Measurements from ENCODE around the gene AP4M1.

Gene AP4M1

DNA sequence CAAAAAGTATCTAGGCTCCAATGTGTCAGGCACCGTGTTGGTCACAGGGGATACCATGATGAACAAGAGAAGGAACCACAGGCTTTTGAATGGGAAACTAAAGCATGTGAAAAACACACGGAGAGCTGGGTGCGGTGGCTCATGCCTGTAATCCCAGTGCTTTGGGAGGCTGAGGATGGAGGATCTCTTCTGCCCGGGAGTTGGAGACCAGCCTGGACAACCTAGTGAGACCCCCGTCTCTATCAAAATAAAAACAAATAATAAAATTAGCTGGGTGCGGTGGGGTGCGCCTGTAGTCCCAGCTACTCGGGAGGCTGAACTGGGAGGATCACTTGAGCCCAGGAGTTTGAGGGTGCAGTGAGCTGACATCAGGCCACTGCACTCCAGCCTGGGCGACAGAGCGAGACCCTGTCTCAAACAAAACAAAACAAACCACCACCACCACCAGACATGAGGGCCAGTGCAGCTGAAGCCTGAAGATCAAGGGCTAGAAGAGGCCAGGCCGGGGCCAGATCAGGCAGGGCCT lies 13.3 kb upstream of the AP4M1 start:
- DNase-seq = no peak

DNA sequence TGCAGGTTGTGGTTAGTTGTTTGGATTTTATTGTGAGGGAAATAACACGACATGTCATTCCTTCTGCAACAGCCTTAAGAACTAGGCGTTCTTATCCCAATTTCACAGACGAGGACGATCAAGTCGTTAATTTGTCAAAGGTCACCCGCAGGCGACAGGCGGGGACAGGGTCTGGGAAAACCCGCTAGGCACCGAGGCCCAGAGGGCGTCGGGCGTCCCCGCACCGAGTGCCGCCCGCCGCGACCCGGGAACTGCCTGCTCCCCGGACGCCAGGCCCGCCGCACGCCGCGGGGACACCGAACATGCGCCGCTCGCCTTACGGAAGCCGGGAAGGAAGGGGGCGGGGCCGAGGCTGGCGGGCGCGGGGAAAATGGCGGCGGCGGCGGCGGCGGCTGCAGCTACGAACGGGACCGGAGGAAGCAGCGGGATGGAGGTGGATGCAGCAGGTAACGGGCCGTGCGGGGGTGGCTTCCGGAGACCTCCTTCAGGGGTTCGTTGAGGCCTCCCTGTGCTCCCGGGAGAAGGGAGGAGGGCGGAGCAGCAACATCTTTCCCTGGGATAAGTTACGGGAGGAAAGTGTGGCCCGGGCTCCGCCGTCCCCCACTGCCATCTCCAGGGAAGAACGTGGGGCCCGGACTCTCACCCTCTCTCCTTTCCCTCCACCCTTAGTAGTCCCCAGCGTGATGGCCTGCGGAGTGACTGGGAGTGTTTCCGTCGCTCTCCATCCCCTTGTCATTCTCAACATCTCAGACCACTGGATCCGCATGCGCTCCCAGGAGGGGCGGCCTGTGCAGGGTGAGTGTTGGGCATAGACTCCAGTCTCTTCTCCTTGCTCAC lies 12.6 kb upstream of the AP4M1 start, which contains the start of gene COPS6:
COPS6 (plus strand) TSS at position 349 of the 837 bp plus-strand sequence; CDS start at position 371, 22 bp downstream.
- DNase-seq = peak; percentile 81 to 83

DNA sequence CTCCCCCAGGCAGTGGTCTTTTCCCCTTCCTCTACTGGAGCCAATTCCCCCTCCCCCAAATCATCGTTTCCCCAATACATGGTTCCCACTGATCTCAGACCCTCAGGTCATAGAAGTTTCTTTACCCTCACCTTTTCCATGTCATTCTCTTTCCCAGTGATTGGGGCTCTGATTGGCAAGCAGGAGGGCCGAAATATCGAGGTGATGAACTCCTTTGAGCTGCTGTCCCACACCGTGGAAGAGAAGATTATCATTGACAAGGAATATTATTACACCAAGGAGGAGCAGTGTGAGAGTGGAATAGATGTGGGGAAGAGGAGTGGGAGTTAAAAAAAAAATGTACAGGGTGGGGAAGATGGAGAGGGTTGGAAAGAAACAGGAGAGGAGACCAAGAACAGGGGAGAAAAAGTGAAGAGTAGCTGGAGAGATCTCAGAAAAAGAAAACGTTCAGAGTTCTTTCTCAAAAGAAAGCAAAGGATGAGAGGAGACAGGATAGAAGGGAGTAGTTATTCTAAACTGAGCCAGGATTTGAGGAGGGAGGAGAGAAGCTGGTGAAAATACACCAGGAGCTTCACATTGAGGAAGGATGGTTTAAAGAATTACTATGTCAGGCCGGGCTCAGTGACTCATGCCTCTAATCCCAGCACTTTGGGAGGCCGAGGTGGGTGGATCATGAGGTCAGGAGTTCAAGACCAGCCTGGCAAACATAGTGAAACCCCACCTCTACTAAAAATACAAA lies 11.8 kb upstream of the AP4M1 start:
- DNase-seq = no peak

DNA sequence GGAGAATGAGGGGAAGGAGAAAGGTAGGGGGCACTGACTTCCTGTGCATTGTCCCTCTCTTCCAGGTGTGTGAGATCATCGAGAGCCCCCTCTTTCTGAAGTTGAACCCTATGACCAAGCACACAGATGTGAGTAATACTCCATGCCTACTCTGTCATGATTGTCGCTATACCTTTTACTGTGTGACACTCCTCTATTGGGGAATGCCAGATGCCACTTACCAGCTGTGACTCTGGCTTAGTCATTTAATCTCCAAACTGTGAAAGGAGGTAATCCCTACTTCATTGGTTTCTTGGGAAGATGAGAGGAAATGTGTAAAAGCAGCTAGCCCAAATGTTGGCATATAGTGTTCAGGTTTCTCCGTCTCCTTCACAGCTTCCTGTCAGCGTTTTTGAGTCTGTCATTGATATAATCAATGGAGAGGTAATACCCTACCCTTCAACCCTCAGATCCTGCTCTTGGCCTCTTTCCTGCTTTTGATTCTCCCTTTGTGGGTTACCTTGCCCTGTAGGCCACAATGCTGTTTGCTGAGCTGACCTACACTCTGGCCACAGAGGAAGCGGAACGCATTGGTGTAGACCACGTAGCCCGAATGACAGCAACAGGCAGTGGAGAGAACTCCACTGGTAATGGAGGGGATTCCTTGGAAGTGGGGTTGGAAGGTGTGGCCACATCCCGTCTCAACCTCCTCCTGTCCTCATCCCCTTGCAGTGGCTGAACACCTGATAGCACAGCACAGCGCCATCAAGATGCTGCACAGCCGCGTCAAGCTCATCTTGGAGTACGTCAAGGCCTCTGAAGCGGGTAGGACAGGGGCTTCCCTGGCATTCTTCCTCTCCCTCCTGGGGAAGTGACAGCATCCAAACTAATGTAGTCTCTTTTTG lies 10.7 kb upstream of the AP4M1 start:
- DNase-seq = no peak

DNA sequence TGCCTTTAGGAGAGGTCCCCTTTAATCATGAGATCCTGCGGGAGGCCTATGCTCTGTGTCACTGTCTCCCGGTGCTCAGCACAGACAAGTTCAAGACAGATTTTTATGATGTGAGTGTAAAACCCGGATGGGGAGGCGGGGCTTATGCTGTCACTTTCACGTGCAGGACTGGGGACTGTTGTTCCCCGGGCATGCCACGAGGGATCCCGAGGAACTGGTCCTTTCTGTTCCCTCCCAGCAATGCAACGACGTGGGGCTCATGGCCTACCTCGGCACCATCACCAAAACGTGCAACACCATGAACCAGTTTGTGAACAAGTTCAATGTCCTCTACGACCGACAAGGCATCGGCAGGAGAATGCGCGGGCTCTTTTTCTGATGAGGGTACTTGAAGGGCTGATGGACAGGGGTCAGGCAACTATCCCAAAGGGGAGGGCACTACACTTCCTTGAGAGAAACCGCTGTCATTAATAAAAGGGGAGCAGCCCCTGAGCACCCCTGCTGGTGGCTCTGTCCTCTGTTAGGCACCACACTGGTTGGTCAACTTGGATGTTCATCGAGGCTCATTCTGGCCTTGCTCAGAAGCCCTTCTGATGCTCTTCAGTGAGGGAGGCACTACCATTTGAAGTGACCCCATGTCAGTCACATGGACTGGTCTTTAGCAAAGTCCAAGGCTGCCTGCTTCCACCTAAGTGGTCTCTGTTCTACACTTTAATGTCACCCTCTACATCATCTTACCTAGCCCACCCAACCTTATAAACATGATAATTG lies 9.8 kb upstream of the AP4M1 start:
- DNase-seq = no peak

DNA sequence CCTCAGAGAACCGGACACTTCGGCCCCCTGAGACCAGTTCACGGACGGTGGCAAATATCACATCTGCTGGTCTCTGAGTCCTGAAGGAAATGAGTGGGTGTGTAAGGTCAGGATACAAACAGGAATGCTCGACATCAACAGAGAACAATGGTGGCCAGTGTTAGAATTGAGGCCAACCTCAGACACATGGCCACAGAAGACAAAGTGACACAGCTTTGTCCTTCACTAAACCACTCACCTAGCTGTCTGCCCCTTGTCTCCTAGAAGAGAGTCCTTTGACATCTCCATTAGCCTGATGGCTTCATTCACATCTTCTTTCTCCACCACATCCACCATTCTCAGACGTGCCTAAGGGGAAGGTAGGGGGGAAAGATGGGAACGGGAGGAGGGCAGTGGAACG lies 8.4 kb upstream of the AP4M1 start:
- DNase-seq = no peak

DNA sequence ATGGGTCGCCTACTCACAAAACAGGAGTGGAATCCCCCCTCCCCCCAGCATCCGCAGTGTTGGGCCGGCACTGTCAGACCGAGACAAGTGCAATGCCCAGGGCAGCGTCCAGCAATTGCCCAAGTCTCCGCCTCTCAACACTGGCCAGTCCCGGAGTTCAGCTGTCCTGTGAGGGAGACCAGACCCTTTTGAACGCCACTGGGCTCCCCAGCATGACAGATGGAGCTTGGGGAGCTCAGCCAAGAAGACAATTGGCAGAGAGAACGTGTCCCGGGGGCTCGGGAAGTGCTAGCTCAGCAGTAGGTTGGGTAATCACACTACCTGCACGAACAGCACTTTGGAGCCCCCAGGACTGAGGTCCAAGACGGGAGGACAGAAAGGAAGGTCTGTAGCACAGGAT lies 7.9 kb upstream of the AP4M1 start:
- no peak for DNase-seq

DNA sequence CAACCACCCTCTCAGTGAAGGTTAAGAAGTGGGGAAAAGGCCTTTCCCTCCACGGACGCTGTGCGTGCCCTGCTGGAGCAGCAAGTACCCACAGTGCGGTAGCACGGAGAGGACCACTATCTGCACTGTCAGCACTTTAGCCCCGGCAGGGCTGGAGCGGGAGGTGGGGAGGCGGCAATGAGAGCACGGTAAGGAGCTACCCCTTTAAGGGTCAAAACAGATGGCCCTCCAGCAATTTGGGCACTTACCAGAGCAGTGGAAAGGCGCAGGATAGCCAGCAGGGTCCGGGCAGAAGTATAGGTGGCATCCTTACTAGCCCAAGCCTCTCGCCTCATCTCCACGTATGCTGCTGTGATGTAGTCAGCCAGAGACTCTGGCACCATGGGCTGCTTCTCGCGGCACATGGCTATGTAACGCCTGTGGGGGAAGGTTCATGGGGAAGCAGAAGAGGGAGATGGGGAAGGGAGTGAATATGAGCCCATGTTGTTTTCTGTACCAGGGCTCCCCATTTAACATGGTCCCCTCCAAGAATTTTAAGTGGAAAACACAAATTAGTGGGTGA lies 7.4 kb upstream of the AP4M1 start:
- DNase-seq = no peak

DNA sequence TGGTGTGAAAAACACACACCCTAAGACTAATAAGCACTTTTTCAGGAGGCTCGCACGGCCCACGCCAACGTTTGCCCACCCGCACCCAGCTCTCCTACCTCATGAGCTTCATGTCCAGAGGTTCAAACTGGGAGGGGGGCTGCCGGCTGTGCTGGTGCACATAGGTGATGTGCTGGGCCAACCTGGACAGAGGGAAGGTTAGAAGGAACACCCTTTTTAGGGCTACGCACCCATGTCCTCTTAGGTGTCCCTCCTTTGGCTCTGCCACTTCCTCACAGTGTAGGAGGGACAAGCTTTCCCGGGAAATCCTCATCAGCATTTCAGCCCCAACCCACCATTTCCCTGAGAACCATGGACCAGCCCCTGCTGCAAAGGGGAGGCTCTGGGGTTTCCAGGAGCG lies 6.2 kb upstream of the AP4M1 start:
- no peak for DNase-seq

DNA sequence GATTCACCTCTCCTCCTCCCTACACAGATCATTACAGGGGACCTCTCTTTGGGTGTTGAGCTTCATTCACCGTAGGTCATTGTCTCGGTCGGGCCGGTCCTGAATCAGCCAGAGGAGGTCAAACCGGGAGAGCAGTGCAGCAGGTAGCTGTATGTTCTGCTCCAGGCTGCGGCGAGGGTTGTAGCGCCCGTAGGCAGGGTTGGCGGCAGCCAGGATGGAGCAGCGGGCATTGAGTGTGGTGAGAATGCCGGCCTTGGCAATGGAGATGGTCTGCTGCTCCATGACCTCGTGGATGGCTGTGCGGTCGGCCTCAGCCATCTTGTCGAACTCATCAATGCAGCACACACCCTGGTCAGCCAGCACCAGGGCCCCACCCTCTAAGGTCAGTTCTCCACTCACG lies 5.7 kb upstream of the AP4M1 start:
- no peak for DNase-seq

DNA sequence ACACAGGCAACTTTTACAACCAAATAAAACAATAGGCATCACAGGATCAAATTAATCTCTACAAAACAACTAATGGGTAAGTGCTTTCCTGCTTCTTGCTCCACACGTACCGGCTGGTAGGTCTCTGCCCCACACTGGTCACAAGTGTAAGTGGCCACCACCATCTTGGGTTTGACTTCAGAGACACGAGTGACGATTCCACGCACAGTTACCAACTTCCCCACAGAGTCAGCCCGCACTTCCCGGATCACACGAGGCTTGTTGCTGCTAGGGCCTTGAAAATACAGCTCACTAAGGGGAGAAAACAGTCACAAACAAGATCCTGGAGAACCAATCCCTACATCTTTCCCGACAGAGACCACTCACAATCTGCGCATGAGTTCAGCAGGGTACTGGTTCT lies 2.5 kb upstream of the AP4M1 start:
- no peak for DNase-seq

DNA sequence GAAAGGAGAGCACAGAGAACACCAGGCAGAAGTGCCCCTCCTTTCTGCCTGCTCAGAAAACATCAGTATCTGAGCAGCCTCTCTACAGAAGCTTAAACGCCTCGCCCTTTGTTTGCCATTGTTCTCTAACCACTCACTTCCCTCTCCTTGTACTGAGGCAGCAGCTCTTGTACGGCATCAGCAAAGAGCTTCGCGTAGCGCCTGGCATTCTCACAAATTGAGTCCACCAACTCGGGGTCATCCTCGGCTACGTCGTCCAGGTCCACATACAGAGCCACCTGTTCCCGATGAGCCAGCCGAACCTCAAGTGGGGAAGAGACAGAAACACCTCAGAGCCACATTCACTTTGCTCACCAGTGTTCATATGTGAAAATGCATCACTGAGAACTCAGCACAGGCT lies 2.0 kb upstream of the AP4M1 start:
- DNase-seq = no peak

DNA sequence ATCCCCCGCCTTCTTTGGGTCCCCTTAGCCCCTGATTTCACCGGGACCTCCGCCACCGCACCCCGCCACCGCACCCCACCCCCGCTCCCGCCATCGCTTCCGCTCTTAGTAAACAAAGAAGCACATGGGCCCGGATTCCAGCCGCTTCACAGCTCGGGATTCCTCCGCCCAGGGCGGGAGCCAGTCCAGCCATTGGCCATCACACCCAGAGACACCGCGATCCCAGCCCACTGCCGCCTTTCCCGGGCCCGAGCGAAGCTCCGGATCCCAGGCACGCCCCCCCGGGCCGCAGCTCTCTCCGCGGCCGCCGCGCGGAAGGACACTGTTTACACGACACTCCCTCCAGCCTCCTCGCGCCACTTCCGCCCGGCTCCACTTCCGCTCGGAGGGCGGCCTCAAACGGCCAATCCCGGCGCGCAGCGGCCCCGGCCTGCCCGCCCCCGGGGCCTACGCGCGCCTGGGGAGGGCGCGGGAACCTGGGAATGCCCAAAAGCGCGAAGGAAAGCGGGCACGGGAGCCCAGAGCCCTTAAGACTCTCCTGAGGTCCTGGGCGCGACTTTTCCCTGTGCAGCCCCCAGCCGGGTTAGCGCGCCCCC lies 925 bp upstream of the AP4M1 start:
- DNase-seq = peak; percentile 97 to 98

DNA sequence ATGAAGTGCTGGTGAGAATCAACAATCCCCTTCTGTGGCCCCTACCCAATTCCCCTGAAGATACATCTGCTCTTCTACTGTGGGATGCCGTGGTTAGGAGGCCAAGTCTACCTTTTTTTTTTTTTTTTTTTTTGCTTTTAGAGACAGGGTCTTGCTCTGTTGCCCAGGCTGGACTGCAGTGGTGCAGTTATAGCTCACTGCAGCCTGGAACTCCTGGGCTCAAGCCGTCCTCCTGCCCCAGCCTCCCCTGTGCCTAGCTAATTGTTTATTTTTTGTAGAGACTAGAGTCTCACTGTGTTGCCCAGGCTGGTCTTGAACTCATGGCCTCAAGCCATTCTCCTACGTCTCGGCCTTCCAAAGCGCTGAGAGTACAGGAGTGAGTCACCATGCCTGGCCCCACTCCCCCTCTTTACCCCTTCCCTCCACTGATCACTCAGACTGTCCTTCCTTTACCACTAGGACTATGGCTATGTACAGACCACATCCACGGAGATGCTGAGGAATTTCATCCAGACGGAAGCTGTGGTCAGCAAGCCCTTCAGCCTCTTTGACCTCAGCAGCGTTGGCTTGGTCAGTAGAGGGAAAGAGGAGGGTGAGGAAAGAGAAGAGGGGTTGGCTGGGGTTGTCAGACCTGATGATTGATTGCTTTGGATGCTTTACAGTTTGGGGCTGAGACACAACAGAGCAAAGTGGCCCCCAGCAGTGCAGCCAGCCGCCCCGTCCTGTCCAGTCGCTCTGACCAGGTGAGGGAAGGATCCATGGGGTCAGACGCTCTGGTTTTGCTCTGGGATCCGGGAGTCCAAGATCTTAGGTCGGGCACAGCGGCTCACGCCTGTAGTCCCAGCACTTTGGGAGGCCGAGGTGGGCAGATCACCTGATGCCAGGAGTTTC lies 1.8 kb downstream of the AP4M1 start:
- DNase-seq = no peak

DNA sequence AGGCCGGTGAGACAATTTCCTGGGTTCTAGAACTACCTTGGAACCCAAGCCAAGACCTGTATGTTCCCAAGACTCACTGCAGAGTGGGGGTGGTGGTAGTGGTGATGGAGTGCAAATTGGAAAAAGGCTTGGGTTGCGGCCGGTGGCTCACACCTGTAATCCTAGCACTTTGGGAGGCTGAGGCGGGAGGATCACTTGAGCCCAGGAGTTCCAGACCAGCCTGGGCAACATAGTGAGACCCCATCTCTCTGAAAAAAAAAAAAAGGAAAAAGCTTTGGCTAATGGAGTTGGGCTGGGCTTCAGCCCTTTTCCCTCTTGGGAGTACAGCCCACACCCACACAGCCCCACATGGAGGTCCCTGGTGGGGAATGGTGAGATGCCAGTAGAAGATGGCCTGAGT lies 4.1 kb downstream of the AP4M1 start:
- no peak for DNase-seq

DNA sequence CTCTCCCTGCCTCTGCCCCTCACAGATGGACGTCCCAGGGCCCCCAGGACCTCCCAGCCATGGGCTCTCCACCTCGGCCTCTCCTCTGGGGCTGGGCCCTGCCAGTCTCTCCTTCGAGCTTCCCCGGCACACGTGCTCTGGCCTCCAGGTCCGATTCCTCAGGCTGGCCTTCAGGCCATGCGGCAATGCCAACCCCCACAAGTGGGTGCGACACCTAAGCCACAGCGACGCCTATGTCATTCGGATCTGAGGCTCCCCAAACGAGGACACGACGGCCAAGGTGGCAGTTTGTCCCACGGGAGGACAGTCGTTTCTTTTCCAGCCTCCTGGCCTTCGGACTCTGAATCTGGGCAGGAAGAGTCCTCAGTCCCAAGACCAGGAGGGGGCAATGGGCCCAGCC lies 5.2 kb downstream of the AP4M1 start:
- DNase-seq = no peak

DNA sequence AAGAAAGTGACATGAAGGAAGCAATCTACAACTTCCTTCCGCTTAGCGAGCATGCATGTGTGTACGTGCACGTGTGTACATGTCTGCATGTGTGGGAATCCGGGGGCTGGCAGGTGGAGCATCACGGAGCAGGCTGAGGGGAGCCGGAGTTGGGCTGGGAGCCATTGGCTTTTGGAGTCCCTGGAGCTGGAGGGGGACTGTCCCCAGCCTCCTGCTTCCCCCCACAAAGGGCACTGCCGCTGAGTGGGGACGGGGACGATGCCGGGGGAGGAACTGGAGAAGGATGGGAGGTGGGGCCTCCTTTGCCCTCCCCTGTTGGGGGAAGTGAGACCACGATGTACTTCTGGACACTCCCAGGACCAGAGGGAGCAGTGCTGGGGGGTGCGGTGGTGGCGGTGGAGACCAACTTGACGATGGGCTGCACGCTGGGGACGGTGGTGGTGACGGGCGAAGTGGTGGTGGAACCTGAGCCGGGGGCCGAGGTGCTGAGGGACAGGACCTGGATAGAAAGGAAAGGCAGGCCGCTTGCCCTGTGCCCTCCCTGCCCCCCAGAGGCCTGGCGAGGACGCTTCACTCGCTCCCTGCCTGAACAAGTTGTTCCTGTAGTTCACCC lies 5.8 kb downstream of the AP4M1 start:
- no peak for DNase-seq

DNA sequence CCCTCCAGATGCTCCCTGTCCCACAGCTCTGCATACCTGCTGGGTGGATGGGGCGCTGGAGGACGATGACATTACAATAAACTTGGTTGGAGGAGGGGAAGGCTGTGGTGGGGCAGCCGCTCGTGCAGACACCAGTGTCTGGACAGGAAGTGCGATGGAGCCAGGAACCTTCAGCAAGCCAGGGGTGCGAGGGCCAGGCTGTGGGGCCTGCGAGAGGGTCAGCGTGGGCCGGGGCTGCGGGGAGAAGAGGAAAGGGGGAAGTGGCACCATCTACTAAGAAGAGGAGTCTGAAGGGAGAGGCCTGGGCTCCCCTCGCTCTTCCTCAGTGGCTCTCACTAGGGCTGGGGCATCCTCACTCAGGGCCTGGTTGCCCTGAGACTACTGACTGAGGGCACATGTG lies 6.4 kb downstream of the AP4M1 start:
- DNase-seq = no peak

DNA sequence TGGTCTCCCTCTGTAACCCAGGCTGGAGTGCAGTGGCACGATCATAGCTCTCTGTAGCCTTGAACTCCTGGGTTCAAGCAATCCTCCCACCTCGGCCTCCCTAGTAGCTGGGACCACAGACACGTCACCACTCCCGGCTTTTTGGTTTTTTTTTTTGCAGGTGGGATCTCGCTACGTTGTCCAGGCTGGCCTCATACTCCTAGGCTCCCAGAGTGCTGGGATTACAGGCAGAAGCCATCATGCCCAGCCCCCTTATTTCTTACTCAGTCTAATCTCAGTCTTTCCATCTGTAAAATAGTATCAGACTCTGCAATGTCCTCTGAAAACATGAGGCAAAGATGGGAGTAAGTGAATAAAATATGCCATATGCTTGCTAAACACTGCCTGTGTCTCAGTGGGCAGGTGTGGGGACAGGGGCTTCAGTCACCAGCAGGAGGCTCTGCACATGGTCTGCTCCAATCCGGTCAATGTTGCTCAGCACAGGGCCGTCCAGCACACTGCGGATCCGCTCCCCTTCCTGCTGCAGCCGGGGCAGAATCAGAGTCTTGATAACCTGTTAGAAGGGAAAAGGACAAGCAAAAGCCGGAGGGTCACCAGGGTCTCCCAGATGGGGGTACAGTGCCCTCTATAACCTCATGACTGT lies 8.2 kb downstream of the AP4M1 start:
- DNase-seq = no peak

Measured in NCI-H2081 (cell line).